ENCODE data around the gene BPIFB2. TPM values are rescaled to one million over a fixed set of nuclear protein-coding genes. Genes with fewer than 3 reads are reported as not detected.

Gene BPIFB2
- total RNA-seq, 3 donors from 2014 or later (not counting 1 experiment from before 2014, with no cell fraction given): not detected

GRCh38 chr20:33002087-33002808 is 5.3 kb upstream of the BPIFB2 start:
- Mint-ChIP-seq H3K36me3 (no peaks in the 10 kb centered on the region), H3K27ac (no peak overlapping the region), H3K4me1 (no peaks in the 10 kb centered on the region), H3K27me3 (ENCODE audit: low read depth in 2 of 2) (no peaks in the 10 kb centered on the region), H3K4me3 (no peak overlapping the region), H3K9me3 (no peaks in the 10 kb centered on the region)
- Histone ChIP-seq H3K27me3 (ENCODE audit: control insufficient read depth, insufficient read depth, low read length) (no peaks in the 10 kb centered on the region), H3K27ac (ENCODE audit: low read length) (no peak overlapping the region), H3K4me1 (ENCODE audit: control insufficient read depth, insufficient read depth, low read length) (no peaks in the 10 kb centered on the region), H3K36me3 (ENCODE audit: control insufficient read depth, insufficient read depth, low read length) (no peaks in the 10 kb centered on the region), H3K4me3 (ENCODE audit: low read length) (no peak overlapping the region), H3K9me3 (ENCODE audit: control insufficient read depth, insufficient read depth, low read length) (no peaks in the 10 kb centered on the region)
- ATAC-seq (peak in 1 of 3 donors; percentile 25), DNase-seq (no peak)
- intact Hi-C loops (cut with micrococcal nuclease): no loop called here
- TF ChIP-seq CTCF (IDR thresholded peaks at IDR 0.05): no peak
- 94% methylated on average over 7 of the region's 7 CpGs for WGBS (ENCODE audit: insufficient coverage)

DNA sequence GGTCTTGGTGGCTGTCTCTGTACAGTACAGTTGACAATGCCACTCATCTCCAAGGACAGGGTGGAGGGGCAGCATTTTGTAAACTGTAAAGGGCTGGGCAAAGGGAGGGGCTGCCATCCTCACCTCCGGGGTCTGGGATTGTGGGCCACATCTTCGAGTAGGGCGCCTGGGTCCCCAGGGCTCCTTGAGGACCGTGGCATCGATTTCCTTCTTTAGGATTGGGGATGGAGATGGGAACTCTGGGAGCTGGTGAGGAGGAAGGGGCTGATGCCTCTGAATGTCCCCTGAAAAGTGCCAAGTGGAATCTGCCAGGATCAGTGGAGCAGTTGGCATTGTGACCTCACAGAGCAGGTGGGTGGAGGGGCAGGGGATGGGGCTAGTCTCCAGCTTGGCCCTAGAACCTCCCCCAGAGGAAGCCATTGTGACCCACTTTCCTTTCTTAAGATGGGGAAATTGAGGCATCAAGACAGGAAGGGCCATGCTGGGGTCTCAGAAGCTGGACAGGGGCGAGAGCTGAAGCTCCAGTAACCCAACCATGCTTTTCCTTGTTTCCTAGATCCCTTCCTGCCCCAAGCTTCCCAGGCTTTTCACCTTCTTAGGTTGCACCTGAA is 3.3 kb upstream of the BPIFB2 start, which contains the start of gene SUN5:
Gene SUN5 (minus strand): TSS at position 293 of the 611 bp plus-strand sequence. CDS start 93 bp downstream, at position 200.
- 85% methylated on average over 6 of the region's 6 CpGs for WGBS (ENCODE audit: insufficient coverage)
- H3K36me3 Mint-ChIP-seq: no peaks in the 10 kb centered on the region

DNA sequence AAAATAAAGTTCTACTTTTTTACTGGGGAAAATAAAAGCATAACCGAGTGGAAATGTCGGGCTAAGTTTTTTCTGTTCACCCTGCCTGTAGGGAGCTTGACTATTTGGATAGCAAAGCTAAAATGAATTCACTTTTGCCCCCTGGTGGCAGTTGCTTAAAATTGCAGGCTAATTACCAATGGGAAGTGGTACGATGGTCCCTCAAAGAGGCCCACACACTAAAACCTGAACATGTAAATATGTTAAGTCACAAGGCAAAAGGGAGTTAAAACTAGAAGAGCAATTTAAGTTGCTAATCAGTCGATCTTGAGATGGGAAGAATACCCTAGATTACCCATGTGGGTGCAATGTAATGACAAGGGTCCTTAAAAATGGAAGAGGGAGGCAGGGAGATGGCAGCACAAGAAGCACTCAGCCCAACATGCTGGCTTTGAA is 2.4 kb upstream of the BPIFB2 start:
- Mint-ChIP-seq H3K27me3 (ENCODE audit: low read depth in 2 of 2) (no peaks in the 10 kb centered on the region), H3K4me1 (no peaks in the 10 kb centered on the region), H3K4me3 (no peak overlapping the region), H3K27ac (no peak overlapping the region), H3K36me3 (no peaks in the 10 kb centered on the region), H3K9me3 (no peaks in the 10 kb centered on the region)
- Histone ChIP-seq H3K27me3 (ENCODE audit: control insufficient read depth, insufficient read depth, low read length) (no peaks in the 10 kb centered on the region), H3K4me3 (ENCODE audit: low read length) (no peak overlapping the region), H3K27ac (ENCODE audit: low read length) (no peak overlapping the region), H3K4me1 (ENCODE audit: control insufficient read depth, insufficient read depth, low read length) (no peaks in the 10 kb centered on the region), H3K9me3 (ENCODE audit: control insufficient read depth, insufficient read depth, low read length) (no peaks in the 10 kb centered on the region), H3K36me3 (ENCODE audit: control insufficient read depth, insufficient read depth, low read length) (no peaks in the 10 kb centered on the region)
- DNase-seq: peak in 1 of 2 donors; percentile 71
- ATAC-seq: no peak
- intact Hi-C loops (cut with micrococcal nuclease): loop anchor here (1.0 kb wide), 1 partner anchor 103 kb away; no protein-coding TSS in a partner anchor
- WGBS (ENCODE audit: insufficient coverage): 68% methylated on average over 4 of the region's 4 CpGs
- TF ChIP-seq CTCF (IDR thresholded peaks at IDR 0.05): peak; percentile 42

More for the DNA sequence above, 3.3 kb upstream of the BPIFB2 start, which contains the start of gene SUN5:
- no peak for DNase-seq
- H3K4me1 ChIP-seq (ENCODE audit: control insufficient read depth, insufficient read depth, low read length): no peaks in the 10 kb centered on the region
- no peaks in the 10 kb centered on the region for H3K27me3 Mint-ChIP-seq (ENCODE audit: low read depth in 2 of 2)
- intact Hi-C loops (cut with micrococcal nuclease): no loop called here
- no peak for ATAC-seq
- H3K36me3 ChIP-seq (ENCODE audit: control insufficient read depth, insufficient read depth, low read length): no peaks in the 10 kb centered on the region
- no peak within 1 kb of the TSS for H3K27ac ChIP-seq (ENCODE audit: low read length)
- H3K9me3 ChIP-seq (ENCODE audit: control insufficient read depth, insufficient read depth, low read length): no peaks in the 10 kb centered on the region
- no peaks in the 10 kb centered on the region for H3K4me1 Mint-ChIP-seq
- H3K27me3 ChIP-seq (ENCODE audit: control insufficient read depth, insufficient read depth, low read length): no peaks in the 10 kb centered on the region
- H3K9me3 Mint-ChIP-seq: no peaks in the 10 kb centered on the region
- H3K4me3 ChIP-seq (ENCODE audit: low read length): no peak within 1 kb of the TSS
- no peak within 1 kb of the TSS for H3K27ac Mint-ChIP-seq
- no peak within 1 kb of the TSS for H3K4me3 Mint-ChIP-seq
- no peak for TF ChIP-seq CTCF (IDR thresholded peaks at IDR 0.05)

Measured in natural killer cell (primary cell).